ENCODE data around the gene HIC1. TPM values are rescaled to one million over a fixed set of nuclear protein-coding genes. Genes with fewer than 3 reads are reported as not detected.
A peak's percentile ranks its signal among the peaks of the same experiment; 100 is the strongest.

The HIC1 gene
- total RNA-seq, 1 donor from 2014 or later, result 23.5 TPM

DNA sequence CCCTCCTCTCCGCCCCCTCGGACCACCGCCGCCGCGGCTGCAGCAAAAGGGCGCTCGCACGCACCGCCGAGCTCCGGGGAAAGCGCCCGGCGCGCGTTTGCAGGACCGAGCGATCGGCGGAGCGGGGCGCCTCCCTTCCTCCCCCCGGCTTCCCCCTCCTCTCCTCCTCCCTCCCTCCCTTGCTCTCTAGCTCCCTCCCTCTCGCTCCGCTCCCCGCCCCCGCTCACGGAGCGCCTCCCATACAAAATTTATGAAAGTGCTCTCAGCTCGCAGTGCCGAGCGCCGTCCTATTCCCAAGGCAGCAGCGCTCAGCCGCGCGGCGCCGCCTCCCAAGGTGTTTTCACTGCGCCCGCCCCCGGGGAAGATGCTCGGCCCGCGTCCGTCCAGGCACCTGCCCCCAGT, 29.7 kb upstream of the HIC1 start, which contains the start of gene RTN4RL1:
Gene RTN4RL1, minus strand, starts transcription at position 115 of the 402 bp plus-strand sequence. CDS start 469 bp downstream, outside the sequence.
- Histone ChIP-seq H3K27me3 (ENCODE audit: control insufficient read depth in 3 of 3, insufficient read depth in 3 of 3, low read length in 3 of 3) (peaks cover 13 to 31% (median 22%) of the 10 kb centered on the region in 3 donors), H3K27ac (ENCODE audit: low read depth, low read length) (peak within 1 kb of the TSS; percentile 36), H3K36me3 (ENCODE audit: control insufficient read depth in 3 of 3, insufficient read depth in 3 of 3, low read length in 3 of 3) (peaks cover 0 to 2% (median 0%) of the 10 kb centered on the region in 3 donors), H3K4me1 (ENCODE audit: control insufficient read depth in 3 of 3, insufficient read depth in 3 of 3, low read length in 3 of 3) (peaks cover 14 to 32% (median 23%) of the 10 kb centered on the region in 3 donors), H3K4me3 (ENCODE audit: low read length in 3 of 3) (peak within 1 kb of the TSS; percentile 63 to 74 (median 70)), H3K9ac (ENCODE audit: low read depth in 1 of 3, low read length in 3 of 3) (peak within 1 kb of the TSS; percentile 64 to 80 (median 68)), H3K9me3 (ENCODE audit: control insufficient read depth in 3 of 3, low read length in 3 of 3) (no peaks in the 10 kb centered on the region)

DNA sequence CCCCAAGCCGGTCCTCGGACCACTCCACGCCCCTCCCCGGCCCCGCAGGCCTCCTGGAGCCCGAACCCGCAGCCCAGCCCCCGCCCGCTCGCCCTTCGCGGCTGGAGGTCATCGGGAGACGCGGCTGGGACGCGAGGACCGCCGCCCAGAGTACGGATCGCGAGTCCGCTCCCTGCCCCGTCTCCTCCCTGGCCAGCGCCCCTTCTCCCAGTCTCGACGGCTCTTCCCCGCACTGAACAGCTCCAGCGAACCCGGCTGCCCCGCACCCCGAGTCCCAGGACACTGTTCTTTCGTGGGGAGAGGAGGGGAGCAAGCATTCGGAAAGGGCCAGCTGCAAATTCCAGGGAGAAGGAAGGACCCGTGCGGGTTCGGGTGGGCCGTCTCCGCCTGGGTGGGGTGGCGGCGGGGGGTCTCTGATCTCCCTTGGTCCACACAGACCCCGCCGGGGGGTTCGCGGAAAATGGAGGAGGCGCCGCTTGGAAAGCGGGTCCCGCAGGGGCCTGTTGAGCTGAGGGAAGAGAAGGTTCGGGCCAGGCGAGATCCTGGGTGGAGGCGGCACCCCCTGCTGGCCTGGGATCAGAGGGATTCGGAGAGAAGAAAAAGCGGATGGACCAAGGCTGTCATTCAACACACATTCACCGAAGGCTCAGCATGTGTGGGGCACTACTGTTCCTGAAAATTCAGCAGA, 29.1 kb upstream of the HIC1 start:
- Histone ChIP-seq H3K27me3 (ENCODE audit: control insufficient read depth in 3 of 3, insufficient read depth in 3 of 3, low read length in 3 of 3) (peaks cover 13 to 31% (median 22%) of the 10 kb centered on the region in 3 donors), H3K9ac (ENCODE audit: low read depth in 1 of 3, low read length in 3 of 3) (peak overlapping the region in 2 of 3 donors; percentile 56 to 64)

GRCh38 chr17:2027528-2028233, 27.2 kb upstream of the HIC1 start:
- peaks cover 31 to 48% (median 44%) of the 10 kb centered on the region in 3 donors for H3K4me1 ChIP-seq (ENCODE audit: control insufficient read depth in 3 of 3, insufficient read depth in 3 of 3, low read length in 3 of 3)

More for the DNA sequence above, 29.1 kb upstream of the HIC1 start:
- H3K4me1 ChIP-seq (ENCODE audit: control insufficient read depth in 3 of 3, insufficient read depth in 3 of 3, low read length in 3 of 3), result peaks cover 18 to 34% (median 27%) of the 10 kb centered on the region in 3 donors
- peaks cover 0 to 3% (median 0%) of the 10 kb centered on the region in 3 donors for H3K36me3 ChIP-seq (ENCODE audit: control insufficient read depth in 3 of 3, insufficient read depth in 3 of 3, low read length in 3 of 3)
- peak overlapping the region; percentile 36 for H3K27ac ChIP-seq (ENCODE audit: low read depth, low read length)
- H3K4me3 ChIP-seq (ENCODE audit: low read length in 3 of 3), result peak overlapping the region; percentile 48 to 74 (median 70)
- H3K9me3 ChIP-seq (ENCODE audit: control insufficient read depth in 3 of 3, low read length in 3 of 3), result no peaks in the 10 kb centered on the region

GRCh38 chr17:2028234-2028614, 26.7 kb upstream of the HIC1 start:
- Histone ChIP-seq H3K4me1 (ENCODE audit: control insufficient read depth in 3 of 3, insufficient read depth in 3 of 3, low read length in 3 of 3) (peaks cover 31 to 46% (median 44%) of the 10 kb centered on the region in 3 donors), H3K4me3 (ENCODE audit: low read length in 3 of 3) (no peak overlapping the region), H3K27ac (ENCODE audit: low read depth, low read length) (no peak overlapping the region), H3K9me3 (ENCODE audit: control insufficient read depth in 3 of 3, low read length in 3 of 3) (no peaks in the 10 kb centered on the region), H3K27me3 (ENCODE audit: control insufficient read depth in 3 of 3, insufficient read depth in 3 of 3, low read length in 3 of 3) (peaks cover 11 to 31% (median 22%) of the 10 kb centered on the region in 3 donors), H3K36me3 (ENCODE audit: control insufficient read depth in 3 of 3, insufficient read depth in 3 of 3, low read length in 3 of 3) (peaks cover 0 to 5% (median 3%) of the 10 kb centered on the region in 3 donors), H3K9ac (ENCODE audit: low read depth in 1 of 3, low read length in 3 of 3) (no peak overlapping the region)

More at GRCh38 chr17:2027528-2028233, 27.2 kb upstream of the HIC1 start:
- Histone ChIP-seq H3K9ac (ENCODE audit: low read depth in 1 of 3, low read length in 3 of 3) (no peak overlapping the region), H3K4me3 (ENCODE audit: low read length in 3 of 3) (no peak overlapping the region), H3K27ac (ENCODE audit: low read depth, low read length) (no peak overlapping the region), H3K9me3 (ENCODE audit: control insufficient read depth in 3 of 3, low read length in 3 of 3) (no peaks in the 10 kb centered on the region), H3K27me3 (ENCODE audit: control insufficient read depth in 3 of 3, insufficient read depth in 3 of 3, low read length in 3 of 3) (peaks cover 13 to 31% (median 22%) of the 10 kb centered on the region in 3 donors), H3K36me3 (ENCODE audit: control insufficient read depth in 3 of 3, insufficient read depth in 3 of 3, low read length in 3 of 3) (peaks cover 0 to 5% (median 3%) of the 10 kb centered on the region in 3 donors)

GRCh38 chr17:2028737-2029136, 26.2 kb upstream of the HIC1 start:
- Histone ChIP-seq H3K9me3 (ENCODE audit: control insufficient read depth in 3 of 3, low read length in 3 of 3) (no peaks in the 10 kb centered on the region), H3K27me3 (ENCODE audit: control insufficient read depth in 3 of 3, insufficient read depth in 3 of 3, low read length in 3 of 3) (peaks cover 10 to 31% (median 22%) of the 10 kb centered on the region in 3 donors), H3K4me3 (ENCODE audit: low read length in 3 of 3) (no peak overlapping the region), H3K27ac (ENCODE audit: low read depth, low read length) (no peak overlapping the region), H3K9ac (ENCODE audit: low read depth in 1 of 3, low read length in 3 of 3) (peak overlapping the region in 1 of 3 donors; percentile 25), H3K36me3 (ENCODE audit: control insufficient read depth in 3 of 3, insufficient read depth in 3 of 3, low read length in 3 of 3) (peaks cover 4 to 9% (median 8%) of the 10 kb centered on the region in 3 donors), H3K4me1 (ENCODE audit: control insufficient read depth in 3 of 3, insufficient read depth in 3 of 3, low read length in 3 of 3) (peaks cover 31 to 48% (median 43%) of the 10 kb centered on the region in 3 donors)

GRCh38 chr17:2029911-2030778, 24.8 kb upstream of the HIC1 start, which contains the start of gene DPH1:
TSS of gene DPH1 (plus strand) at chr17:2030153. CDS start at chr17:2030170, 17 bp downstream.
- peaks cover 10 to 28% (median 18%) of the 10 kb centered on the region in 3 donors for H3K27me3 ChIP-seq (ENCODE audit: control insufficient read depth in 3 of 3, insufficient read depth in 3 of 3, low read length in 3 of 3)
- H3K9ac ChIP-seq (ENCODE audit: low read depth in 1 of 3, low read length in 3 of 3), result peak within 1 kb of the TSS; percentile 96 to 99 (median 97)
- peaks cover 21 to 43% (median 34%) of the 10 kb centered on the region in 3 donors for H3K4me1 ChIP-seq (ENCODE audit: control insufficient read depth in 3 of 3, insufficient read depth in 3 of 3, low read length in 3 of 3)
- H3K27ac ChIP-seq (ENCODE audit: low read depth, low read length), result peak within 1 kb of the TSS; percentile 88
- H3K36me3 ChIP-seq (ENCODE audit: control insufficient read depth in 3 of 3, insufficient read depth in 3 of 3, low read length in 3 of 3), result peaks cover 4 to 14% (median 11%) of the 10 kb centered on the region in 3 donors
- H3K4me3 ChIP-seq (ENCODE audit: low read length in 3 of 3), result peak within 1 kb of the TSS; percentile 97 to 100 (median 98)
- no peaks in the 10 kb centered on the region for H3K9me3 ChIP-seq (ENCODE audit: control insufficient read depth in 3 of 3, low read length in 3 of 3)

GRCh38 chr17:2030779-2031163, 24.1 kb upstream of the HIC1 start:
- H3K4me3 ChIP-seq (ENCODE audit: low read length in 3 of 3), result peak overlapping the region; percentile 97 to 100 (median 98)
- peak overlapping the region; percentile 96 to 99 (median 97) for H3K9ac ChIP-seq (ENCODE audit: low read depth in 1 of 3, low read length in 3 of 3)
- H3K4me1 ChIP-seq (ENCODE audit: control insufficient read depth in 3 of 3, insufficient read depth in 3 of 3, low read length in 3 of 3), result peaks cover 21 to 37% (median 28%) of the 10 kb centered on the region in 3 donors
- H3K27ac ChIP-seq (ENCODE audit: low read depth, low read length), result peak overlapping the region; percentile 88
- peaks cover 9 to 16% (median 15%) of the 10 kb centered on the region in 3 donors for H3K36me3 ChIP-seq (ENCODE audit: control insufficient read depth in 3 of 3, insufficient read depth in 3 of 3, low read length in 3 of 3)
- H3K9me3 ChIP-seq (ENCODE audit: control insufficient read depth in 3 of 3, low read length in 3 of 3), result no peaks in the 10 kb centered on the region
- H3K27me3 ChIP-seq (ENCODE audit: control insufficient read depth in 3 of 3, insufficient read depth in 3 of 3, low read length in 3 of 3), result peaks cover 10 to 28% (median 18%) of the 10 kb centered on the region in 3 donors

- Histone ChIP-seq H3K27ac (ENCODE audit: low read depth, low read length) (no peak overlapping the region), H3K4me3 (ENCODE audit: low read length in 3 of 3) (no peak overlapping the region), H3K9ac (ENCODE audit: low read depth in 1 of 3, low read length in 3 of 3) (no peak overlapping the region), H3K27me3 (ENCODE audit: control insufficient read depth in 3 of 3, insufficient read depth in 3 of 3, low read length in 3 of 3) (peaks cover 3 to 12% (median 7%) of the 10 kb centered on the region in 3 donors), H3K4me1 (ENCODE audit: control insufficient read depth in 3 of 3, insufficient read depth in 3 of 3, low read length in 3 of 3) (peaks cover 16 to 32% (median 23%) of the 10 kb centered on the region in 3 donors), H3K9me3 (ENCODE audit: control insufficient read depth in 3 of 3, low read length in 3 of 3) (no peaks in the 10 kb centered on the region), H3K36me3 (ENCODE audit: control insufficient read depth in 3 of 3, insufficient read depth in 3 of 3, low read length in 3 of 3) (peaks cover 29 to 39% (median 33%) of the 10 kb centered on the region in 3 donors)
These were observed 21.8 kb upstream of the HIC1 start for GRCh38 chr17:2033153-2033552.

DNA sequence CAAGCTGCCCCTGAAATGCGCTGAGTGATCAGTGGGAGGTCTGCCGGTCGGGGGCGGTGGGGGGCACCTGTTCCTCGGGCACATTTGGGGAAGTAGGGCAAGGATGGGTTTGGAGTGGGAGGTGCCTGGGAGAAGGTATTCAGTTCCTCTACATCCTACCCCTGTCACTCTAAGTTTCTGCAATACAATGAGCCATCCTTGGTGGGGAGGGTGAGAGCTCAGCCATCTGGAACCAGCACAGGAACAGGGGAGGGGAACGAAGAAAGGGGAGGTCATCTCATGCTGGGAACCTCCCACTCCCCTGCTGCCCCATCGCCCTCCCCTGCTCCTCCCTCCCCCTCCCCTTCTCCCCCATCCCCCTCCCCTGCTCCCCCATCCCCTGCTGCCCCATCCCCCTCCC, 20.7 kb upstream of the HIC1 start:
- Histone ChIP-seq H3K9ac (ENCODE audit: low read depth in 1 of 3, low read length in 3 of 3) (no peak overlapping the region), H3K4me1 (ENCODE audit: control insufficient read depth in 3 of 3, insufficient read depth in 3 of 3, low read length in 3 of 3) (peaks cover 16 to 32% (median 23%) of the 10 kb centered on the region in 3 donors), H3K4me3 (ENCODE audit: low read length in 3 of 3) (no peak overlapping the region), H3K36me3 (ENCODE audit: control insufficient read depth in 3 of 3, insufficient read depth in 3 of 3, low read length in 3 of 3) (peaks cover 36 to 47% (median 40%) of the 10 kb centered on the region in 3 donors), H3K9me3 (ENCODE audit: control insufficient read depth in 3 of 3, low read length in 3 of 3) (no peaks in the 10 kb centered on the region), H3K27me3 (ENCODE audit: control insufficient read depth in 3 of 3, insufficient read depth in 3 of 3, low read length in 3 of 3) (peaks cover 0 to 2% (median 0%) of the 10 kb centered on the region in 3 donors), H3K27ac (ENCODE audit: low read depth, low read length) (no peak overlapping the region)
